Stimulated activated CD4-positive, alpha-beta T cell treated with anti-CD3 and anti-CD28 coated beads, TNF-alpha, amount 100 ng/mL, for 1 hour (primary cell): ENCODE results near the gene CITED2.
"Not testable (repeated sequence)": the region's sequence is repeated elsewhere in the genome, so short reads cannot be mapped to it uniquely, and the experiment has no call there.

Source experiments
- DNase-seq, 3 donors: peaks; one replicate each; pipeline ENCODE4 v3.0.0-alpha.2; 2020; ENCODE audit warnings: low read depth in 3 of 3, low spot score in 1 of 3

CITED2 gene, protein sequence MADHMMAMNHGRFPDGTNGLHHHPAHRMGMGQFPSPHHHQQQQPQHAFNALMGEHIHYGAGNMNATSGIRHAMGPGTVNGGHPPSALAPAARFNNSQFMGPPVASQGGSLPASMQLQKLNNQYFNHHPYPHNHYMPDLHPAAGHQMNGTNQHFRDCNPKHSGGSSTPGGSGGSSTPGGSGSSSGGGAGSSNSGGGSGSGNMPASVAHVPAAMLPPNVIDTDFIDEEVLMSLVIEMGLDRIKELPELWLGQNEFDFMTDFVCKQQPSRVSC

DNA sequence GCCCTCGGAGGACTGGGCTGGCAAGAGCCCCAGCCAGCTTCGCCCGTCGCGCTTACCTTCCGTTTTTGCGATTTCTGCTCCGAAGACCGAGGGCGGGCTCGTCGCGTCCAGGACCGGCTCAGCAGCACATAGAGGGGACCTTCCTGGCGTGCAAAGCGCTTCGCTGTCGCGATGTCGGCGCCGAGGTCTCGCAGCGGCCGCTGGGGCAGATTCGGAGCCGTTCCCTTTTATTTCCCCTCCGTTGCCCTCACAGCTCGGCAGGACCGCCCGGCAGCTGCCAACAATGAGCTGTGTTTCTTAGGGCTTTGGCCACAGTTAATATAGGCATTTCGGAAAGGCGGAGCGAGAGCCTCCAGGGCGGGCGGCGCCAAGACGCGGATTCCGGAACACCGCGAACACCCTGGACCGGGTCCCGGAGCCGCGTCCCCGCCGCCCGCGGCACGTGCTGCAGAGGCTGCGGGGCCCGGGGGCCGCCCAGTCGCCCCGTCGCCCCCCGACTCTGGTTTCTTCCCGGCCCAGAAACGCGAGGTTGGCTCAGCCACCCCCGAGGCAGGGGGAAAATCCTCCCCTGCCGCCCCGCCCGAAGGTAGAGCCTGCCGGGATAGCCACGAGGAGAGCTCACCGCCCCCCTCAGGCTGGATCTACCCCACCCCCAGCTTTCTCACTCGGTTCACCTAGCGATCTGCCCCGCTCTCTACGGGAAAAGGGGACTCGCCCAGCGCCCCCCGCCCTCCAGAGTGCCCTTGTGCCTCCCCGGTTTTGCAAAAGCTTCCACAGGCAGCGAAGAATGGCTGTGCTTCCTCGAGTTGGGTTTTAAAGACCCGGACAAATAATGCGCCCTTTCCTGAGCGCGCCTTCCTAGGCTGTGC is at the start of gene CITED2:
Gene CITED2 (minus strand): TSS at position 292 of the 869 bp plus-strand sequence. CDS start 704 bp downstream, outside the sequence.
- peak; percentile 81 to 91 (median 90) for DNase-seq

DNA sequence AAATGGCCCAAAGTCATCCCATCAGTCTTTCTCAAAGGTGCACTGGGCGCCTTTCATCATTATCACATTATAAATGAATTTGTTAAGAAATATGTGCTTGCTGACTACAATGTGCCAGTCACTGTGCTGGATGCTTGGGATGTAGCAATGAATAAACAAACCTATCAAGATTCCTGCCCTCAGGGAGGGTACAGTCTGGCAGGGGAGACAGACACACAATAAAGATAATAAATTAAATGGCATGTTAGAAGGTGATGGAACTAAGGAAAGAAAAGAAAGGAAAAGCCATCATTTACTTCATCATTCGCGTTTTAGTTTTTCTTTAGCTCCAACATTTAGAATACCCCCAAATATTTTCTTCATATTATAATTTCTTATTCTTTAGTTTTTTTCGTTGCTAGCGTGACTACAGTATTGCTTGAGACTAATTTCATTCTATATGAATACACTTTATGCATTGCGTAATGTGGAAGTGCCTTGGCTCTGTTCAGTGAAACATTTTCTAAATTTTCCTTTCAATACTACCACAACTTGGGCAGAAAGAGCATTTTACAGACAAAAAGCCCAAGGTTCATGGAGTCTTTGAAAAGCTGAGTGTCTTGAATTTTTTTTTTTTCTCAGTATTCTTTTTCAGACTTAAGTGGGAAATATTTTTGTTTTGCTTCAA is 48.7 kb upstream of the CITED2 start:
- no peak for DNase-seq

DNA sequence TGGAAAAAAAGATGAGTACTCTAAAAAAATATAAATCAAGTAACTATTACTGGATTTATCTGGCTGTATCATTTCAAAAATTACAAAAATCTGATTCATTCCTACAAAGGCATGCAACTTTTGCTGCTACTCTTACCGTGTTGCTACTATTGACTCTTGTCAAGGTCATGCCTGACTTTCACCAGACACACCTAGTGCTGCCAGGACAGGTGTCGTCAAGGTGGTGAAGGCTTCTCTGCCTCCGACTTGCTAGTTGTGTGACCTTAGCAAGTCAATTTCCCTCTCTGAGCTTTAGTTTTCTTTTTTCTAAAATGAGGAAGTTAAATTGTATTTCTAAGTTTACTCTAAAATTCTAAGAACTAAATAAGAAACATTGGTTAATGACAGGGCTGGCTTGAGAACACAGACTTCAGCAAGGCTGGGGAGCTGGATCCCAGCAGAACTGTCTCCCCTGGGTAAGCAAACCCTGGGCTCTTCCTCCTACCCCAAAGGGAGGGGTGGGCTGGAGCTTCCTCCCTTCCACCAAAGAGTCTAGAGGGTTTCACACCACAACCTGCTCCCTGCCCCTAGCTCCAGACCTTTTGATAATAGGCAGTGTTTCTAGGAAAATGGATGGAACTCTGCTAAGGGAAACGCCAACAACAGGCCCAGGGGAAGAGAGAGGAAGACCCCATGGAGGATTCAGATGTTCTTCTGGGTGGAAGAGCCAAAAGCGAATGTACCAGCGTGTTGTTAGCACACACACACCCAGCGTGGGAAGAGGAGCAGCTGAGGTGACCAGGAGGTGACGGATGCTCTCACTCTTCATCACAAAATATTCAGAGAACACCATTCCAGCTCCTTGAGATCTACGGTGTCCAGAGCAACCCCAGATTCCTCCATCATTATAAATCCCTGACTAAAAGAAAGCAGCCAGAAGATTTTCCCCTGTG is 47.9 kb upstream of the CITED2 start:
- no peak for DNase-seq

DNA sequence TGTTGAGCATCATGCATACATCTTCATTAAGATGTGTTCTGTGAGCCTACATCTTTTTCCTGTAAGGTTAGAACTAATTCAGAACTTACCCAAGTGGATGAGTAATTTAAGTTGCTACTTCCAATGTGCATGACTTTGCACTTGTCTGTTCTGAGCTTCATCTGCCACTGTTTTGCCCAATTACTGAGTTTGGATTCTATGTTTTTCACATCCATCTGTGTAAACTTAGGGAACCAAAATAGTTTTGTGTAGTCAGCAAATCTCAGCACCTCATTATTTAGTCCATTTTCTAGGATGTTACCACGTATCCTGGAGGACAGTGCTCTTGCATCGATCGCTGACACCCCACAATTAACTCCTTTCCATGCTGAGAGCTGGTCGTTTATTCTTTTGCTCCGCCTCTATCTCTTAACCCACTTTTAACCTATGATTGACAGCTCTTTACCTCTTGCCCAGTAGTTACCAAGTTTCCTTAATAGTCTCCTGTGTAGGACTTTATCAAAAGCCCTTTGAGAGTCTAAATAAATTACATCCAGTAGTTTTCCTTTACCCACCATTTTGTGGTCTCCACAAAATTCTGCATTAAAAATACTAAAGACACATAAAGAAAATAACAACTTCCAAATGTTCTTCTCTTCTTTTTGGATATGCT is 44.2 kb upstream of the CITED2 start:
- DNase-seq = no peak

DNA sequence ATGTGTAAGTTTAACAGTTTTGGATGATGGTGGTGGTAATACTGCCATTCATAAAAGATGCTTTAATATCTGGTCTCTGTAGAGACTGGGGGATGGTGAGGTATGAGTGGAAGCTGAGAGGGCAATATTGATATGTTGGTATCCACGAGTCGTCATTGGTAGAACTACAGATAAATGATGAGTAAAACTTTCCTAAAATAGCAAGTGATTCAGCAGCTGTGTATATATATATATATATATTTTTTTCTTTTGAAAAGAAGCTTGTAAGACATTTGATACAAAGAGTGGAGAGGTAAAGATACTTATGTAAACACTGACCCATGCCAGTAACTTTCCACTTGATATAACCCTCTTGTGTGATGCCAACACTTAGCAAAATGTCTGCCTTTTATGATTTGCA is 41.7 kb upstream of the CITED2 start:
- DNase-seq = no peak

DNA sequence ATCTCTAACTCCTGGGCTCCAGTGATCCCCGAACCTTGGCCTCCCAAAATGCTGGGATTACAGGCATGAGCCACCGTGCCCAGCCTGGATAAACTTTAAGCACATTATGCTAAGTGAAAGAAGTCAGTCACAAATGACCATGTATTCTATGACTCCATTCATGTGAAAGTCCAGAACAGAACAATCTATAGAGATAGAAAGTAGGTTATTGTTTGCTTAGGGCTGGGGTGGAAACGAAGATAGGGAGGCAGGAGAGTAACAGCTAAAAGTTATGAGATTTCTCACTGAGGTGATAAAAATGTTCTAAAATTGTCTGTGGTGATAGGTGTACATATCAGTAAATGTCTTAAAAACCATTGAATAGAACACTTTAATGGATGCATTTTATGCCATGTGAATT is 40.9 kb upstream of the CITED2 start:
- no peak for DNase-seq

DNA sequence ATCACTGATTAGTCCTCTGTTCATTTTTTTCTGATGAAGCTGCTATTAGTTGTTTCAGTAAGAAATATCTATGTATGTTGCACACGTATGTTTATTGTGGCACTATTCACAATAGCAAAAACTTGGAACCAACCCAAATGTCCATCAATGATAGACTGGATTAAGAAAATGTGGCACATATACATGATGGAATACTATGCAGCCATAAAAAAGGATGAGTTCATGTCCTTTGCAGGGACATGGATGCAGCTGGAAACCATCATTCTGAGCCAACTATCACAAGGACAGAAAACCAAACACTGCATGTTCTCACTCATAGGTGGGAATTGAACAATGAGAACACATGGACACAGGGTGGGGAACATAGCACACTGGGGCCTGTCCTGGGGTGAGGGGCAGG is 37.7 kb upstream of the CITED2 start:
- not testable (repeated sequence) for DNase-seq

- DNase-seq = no peak
These were observed 34.6 kb upstream of the CITED2 start for GRCh38 chr6:139409026-139409425.

- no peak for DNase-seq
These were observed 33.3 kb upstream of the CITED2 start for GRCh38 chr6:139407718-139408222.

DNA sequence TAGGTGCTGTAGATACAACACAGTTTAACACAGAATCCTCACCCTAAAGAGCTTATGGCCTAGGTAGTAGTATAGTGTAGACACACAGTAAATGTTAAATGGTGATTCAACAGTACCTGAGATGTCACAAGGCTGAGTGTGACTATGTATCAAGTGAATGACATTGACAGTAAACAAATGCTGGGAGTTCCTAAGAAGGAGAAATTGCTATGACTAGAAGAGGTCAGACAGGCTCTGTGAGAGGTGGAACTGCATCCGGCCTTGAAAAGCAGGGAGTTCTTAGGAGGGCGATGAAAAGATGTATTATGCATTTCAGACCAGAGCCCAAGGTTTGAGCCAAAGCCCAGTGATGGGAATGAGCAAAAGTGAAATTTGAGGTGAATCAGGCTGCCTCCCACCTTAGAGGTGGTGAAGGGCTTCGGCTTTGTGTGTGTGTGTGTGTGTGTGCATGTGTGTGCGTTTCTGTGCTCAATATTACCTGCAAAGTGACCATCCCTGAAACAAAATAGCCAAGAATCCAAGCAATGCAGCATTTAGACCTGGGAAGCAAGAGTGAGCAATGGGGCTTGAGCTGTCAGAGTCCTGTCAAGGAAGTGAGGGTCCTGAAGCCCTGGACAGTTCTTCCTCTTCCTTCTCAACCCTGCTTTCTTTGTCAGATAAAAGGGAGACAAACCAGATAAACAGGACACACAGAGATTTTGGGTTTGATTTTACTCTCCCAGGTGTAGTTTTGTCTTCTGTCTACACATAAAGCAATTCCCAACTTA is 32.3 kb upstream of the CITED2 start:
- DNase-seq = no peak

DNA sequence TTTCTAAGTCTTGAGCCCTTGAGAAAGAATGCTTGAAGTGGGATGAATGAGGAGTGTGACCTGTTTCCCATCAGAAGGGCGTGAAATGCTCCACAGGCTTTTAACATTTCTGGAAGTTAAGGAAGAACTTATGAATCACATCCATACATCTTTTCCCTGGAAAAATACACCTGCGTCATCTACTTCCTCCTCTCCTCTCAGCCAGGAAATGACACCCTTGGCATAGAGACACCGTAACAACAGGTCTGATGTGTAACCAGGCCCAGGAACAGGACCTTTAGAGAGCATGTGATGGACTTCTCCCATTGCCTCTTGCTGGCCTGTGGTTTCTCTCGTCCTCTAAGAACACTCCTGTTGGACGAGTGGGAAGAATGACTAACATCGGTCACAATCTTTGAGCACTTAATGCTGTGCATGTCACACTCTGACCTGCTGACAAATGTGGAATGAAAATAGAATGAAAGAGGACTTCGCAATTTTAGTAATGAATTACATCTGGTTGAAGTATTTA is 28.5 kb upstream of the CITED2 start:
- no peak for DNase-seq

DNA sequence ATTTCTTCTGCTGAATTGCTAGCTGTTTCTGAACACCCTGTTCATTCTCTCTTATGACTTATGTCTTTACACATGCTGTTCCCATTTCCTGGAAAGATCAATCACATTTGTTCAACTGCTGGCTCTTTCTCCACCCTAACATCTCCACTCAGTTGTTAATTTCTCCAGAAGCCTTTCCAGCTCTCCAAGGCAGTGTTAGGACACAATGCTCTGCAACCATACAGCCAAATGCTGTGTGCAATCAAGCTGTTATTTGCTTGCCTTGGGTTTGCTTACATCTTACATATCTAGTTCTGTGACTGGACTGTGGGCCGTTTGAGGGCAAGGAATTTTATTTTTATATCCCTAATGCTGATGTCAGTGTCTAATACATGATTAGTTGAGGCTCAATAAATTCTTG is 24.2 kb upstream of the CITED2 start:
- no peak for DNase-seq

- DNase-seq = no peak
These were observed 21.4 kb upstream of the CITED2 start for GRCh38 chr6:139395891-139396301.

GRCh38 chr6:139395371-139395770 is 20.9 kb upstream of the CITED2 start:
- no peak for DNase-seq

DNA sequence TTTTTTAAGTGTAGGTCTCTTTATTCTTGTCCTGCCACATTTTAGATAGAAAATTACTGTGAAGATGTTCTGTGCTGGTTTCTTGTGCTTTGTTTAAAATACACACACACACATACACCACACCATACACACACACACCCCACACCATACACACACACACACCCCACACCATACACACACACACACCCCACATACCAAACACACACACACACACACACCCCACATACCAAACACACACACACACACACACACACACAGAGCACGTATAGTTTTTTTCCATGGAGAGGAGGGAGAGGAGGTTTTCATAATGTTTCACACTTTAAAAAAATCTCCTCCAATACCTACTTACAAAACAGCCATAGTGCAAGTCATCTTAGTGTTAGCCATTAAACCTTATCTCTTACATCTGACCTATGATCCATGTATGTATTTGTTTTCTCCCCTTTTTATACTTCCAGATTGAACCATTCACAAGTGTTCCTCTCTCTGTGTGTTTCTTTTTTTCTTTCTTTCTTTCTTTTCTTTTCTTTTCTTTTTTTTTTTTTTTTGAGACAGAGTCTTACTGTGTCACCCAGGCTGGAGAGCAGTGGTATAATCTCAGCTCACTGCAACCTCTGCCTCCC is 19.7 kb upstream of the CITED2 start:
- DNase-seq = no peak

DNA sequence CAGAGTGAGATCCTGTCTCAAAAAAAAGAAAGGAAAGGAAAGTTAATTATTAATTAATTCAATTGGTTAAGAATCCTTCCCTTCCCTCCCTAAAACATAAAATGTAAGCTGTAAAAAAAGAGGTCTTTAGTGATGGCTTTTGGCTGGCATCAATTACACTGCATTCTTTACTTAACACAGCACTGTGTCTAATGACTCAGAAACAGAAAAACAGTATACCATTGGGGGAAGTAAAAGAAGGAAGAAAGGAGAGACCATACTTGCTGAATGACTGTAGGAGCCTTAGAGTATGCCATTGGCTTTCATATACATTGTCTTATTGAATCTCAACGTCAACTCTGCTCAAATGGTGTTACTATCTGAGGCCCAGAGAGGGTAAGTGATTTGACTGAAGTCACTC is 18.3 kb upstream of the CITED2 start:
- no peak for DNase-seq

DNA sequence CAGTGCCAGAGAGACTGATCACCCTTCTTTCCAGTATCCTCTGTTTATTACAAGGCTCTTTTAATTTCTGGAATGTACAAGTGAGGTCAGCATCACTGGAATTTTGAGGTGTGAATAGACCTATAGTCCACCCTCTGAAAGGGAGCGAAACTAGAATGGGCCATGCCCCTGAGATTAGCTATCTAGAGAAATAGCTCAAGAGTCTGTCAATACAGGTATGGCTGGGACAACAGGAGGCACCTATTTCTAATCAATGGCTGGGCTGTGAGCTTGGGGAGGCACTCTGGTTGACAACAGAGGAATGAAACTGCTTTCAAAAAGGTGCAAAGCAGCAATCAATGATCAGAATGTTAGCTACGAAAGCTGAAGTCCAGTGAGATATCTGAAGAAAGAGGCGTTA is 17.3 kb upstream of the CITED2 start:
- no peak for DNase-seq

GRCh38 chr6:139390447-139390846 is 16.0 kb upstream of the CITED2 start:
- DNase-seq = no peak

DNA sequence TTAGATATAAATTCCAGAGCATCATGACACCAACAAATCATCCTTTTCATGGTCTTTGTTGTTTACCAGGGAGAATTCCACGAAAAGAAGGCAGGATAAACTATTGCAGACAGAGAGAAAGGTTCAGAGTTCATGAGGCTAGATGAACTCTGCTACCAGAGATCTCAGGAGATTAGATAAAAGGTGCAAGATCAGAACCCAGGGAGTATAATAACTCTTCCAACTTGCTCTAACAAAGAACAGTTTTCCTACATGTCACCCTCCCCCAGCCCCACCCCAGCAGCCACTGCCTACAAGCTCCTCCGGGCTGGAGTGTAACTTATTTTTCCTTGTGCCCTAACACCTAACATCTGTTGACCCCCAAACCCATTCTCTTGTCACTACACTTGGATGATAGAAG is 13.9 kb upstream of the CITED2 start:
- no peak for DNase-seq
